Gastrocnemius medialis (tissue), 4 donors: ENCODE measurements around the gene FOXF2. TPM values are rescaled to one million over a fixed set of nuclear protein-coding genes. Genes with fewer than 3 reads are reported as not detected.

ENCODE experiments used
- ATAC-seq, 2 donors: fragments of 150-250 bp; one replicate each; pipeline ENCODE4 v1.9.1; 2016
- DNase-seq, 2 donors: peaks; one replicate each; pipeline ENCODE4 v3.0.0-alpha.2; 2019
- H3K27ac ChIP-seq, 4 donors: fragments of 200-600 bp; sonication (generic); 1 replicate in 1 of 4; 2 replicates in 3 of 4; pipeline ENCODE4 v1.5.1; 2016 to 2018; ENCODE audit warnings: mild to moderate bottlenecking in 2 of 4, moderate library complexity in 1 of 4
- H3K27me3 ChIP-seq, 3 donors: fragments of 200-600 bp; sonication (generic) in 2 of 3; 1 replicate in 1 of 3; 2 replicates in 2 of 3; pipeline versions ENCODE4 v1.5.1 to v1.6.0; 2016 to 2019; ENCODE audit warnings: mild to moderate bottlenecking in 1 of 3, moderate library complexity in 1 of 3
- H3K36me3 ChIP-seq, 2 donors: fragments of 200-600 bp; sonication (generic) in 1 of 2; one replicate each; pipeline ENCODE4 v1.5.1; 2017 to 2018
- H3K4me1 ChIP-seq, 2 donors: fragments of 200-600 bp; sonication (generic) in 1 of 2; one replicate each; pipeline ENCODE4 v1.5.1; 2016 to 2017; ENCODE audit warnings: mild to moderate bottlenecking in 2 of 2
- H3K4me3 ChIP-seq, 4 donors: fragments of 200-600 bp; sonication (generic) in 3 of 4; 1 replicate in 1 of 4; 2 replicates in 3 of 4; pipeline ENCODE4 v1.5.1; 2016 to 2019; ENCODE audit warnings: mild to moderate bottlenecking in 2 of 4
- H3K9me3 ChIP-seq, 3 donors: fragments of 200-600 bp; sonication (generic) in 2 of 3; 1 replicate in 1 of 3; 2 replicates in 2 of 3; pipeline ENCODE4 v1.5.1; 2016 to 2019
- CTCF ChIP-seq, 5 experiments: fragments of 450-650 bp in 3 of 5; fragments of 200-600 bp in 2 of 5; sonication (generic) in 2 of 5; IDR thresholded peaks in 4 of 5; conservative IDR thresholded peaks in 1 of 5; 1 replicate in 4 of 5; 2 replicates in 1 of 5; pipeline ENCODE4 v1.5.1; 2016 to 2019; ENCODE audit warnings: antibody characterized with exemption in 5 of 5, mild to moderate bottlenecking in 3 of 5, moderate library complexity in 3 of 5
- POLR2A ChIP-seq, 2 donors: fragments of 450-650 bp; IDR thresholded peaks; one replicate each; pipeline ENCODE4 v1.6.1; 2017; ENCODE audit warnings: antibody characterized with exemption in 2 of 2, mild to moderate bottlenecking in 2 of 2, moderate library complexity in 2 of 2
- in situ Hi-C, 4 donors: fragments of 200-750 bp; cut with MboI; loops; one replicate each; pipeline versions ENCODE4 v1.15.0 to v1.8.0; 2017; ENCODE audit warnings: low sequenced_read_pairs in 4 of 4
- intact Hi-C: fragments of 100-400 bp; cut with DNase I; formaldehyde crosslinking; loops from one replicate; pipeline ENCODE4 v1.15.1; 2023; ENCODE audit warnings: low total_unique reads
- total RNA-seq, 4 donors: library from RNA; depleted of rRNA; stranded (reverse); fragments of >200 nt; gene quantifications; one replicate each; pipeline versions ENCODE4 v1.1.0 to v1.2.3, GENCODE V29; 2016

FOXF2 gene
- total RNA-seq, 4 donors from 2014 or later, result 0.31 to 2.2 (median 1.1) TPM

GRCh38 chr6:1416820-1417219, 27.4 kb downstream of the FOXF2 start:
- peaks cover 0 to 10% (median 3%) of the 10 kb centered on the region in 3 donors for H3K27me3 ChIP-seq
- intact Hi-C loops (no loop called here), in situ Hi-C loops (no loop called here)
- H3K9me3 ChIP-seq, result no peaks in the 10 kb centered on the region
- H3K4me1 ChIP-seq, result no peaks in the 10 kb centered on the region
- no peaks in the 10 kb centered on the region for H3K36me3 ChIP-seq
- no peak overlapping the region for H3K27ac ChIP-seq
- H3K4me3 ChIP-seq, result no peak overlapping the region
- ATAC-seq (no peak), DNase-seq (no peak)
- no peak for TF ChIP-seq POLR2A (IDR thresholded peaks at IDR 0.05)
- TF ChIP-seq CTCF (IDR thresholded peaks at IDR 0.05 in 4 of 5, conservative IDR thresholded peaks at IDR 0.05 in 1 of 5), result no peak

GRCh38 chr6:1417718-1418117, 28.3 kb downstream of the FOXF2 start:
- no peak overlapping the region for H3K4me3 ChIP-seq
- no peaks in the 10 kb centered on the region for H3K4me1 ChIP-seq
- no peak overlapping the region for H3K27ac ChIP-seq
- intact Hi-C loops (no loop called here), in situ Hi-C loops (no loop called here)
- no peaks in the 10 kb centered on the region for H3K36me3 ChIP-seq
- TF ChIP-seq POLR2A (IDR thresholded peaks at IDR 0.05) (no peak), CTCF (IDR thresholded peaks at IDR 0.05 in 4 of 5, conservative IDR thresholded peaks at IDR 0.05 in 1 of 5) (no peak)
- no peaks in the 10 kb centered on the region for H3K9me3 ChIP-seq
- DNase-seq (no peak), ATAC-seq (no peak)
- H3K27me3 ChIP-seq, result peaks cover 0 to 7% (median 3%) of the 10 kb centered on the region in 3 donors

GRCh38 chr6:1418471-1419191, 29.3 kb downstream of the FOXF2 start:
- H3K4me1 ChIP-seq, result no peaks in the 10 kb centered on the region
- intact Hi-C loops (no loop called here), in situ Hi-C loops (no loop called here)
- no peak overlapping the region for H3K4me3 ChIP-seq
- no peak overlapping the region for H3K27ac ChIP-seq
- no peak for DNase-seq
- no peaks in the 10 kb centered on the region for H3K36me3 ChIP-seq
- TF ChIP-seq POLR2A (IDR thresholded peaks at IDR 0.05) (no peak), CTCF (IDR thresholded peaks at IDR 0.05 in 4 of 5, conservative IDR thresholded peaks at IDR 0.05 in 1 of 5) (no peak)
- H3K9me3 ChIP-seq, result no peaks in the 10 kb centered on the region
- H3K27me3 ChIP-seq, result peaks cover 0 to 7% (median 0%) of the 10 kb centered on the region in 3 donors
- ATAC-seq, result no peak

GRCh38 chr6:1420382-1420781, 31.0 kb downstream of the FOXF2 start:
- TF ChIP-seq CTCF (IDR thresholded peaks at IDR 0.05 in 4 of 5, conservative IDR thresholded peaks at IDR 0.05 in 1 of 5) (no peak), POLR2A (IDR thresholded peaks at IDR 0.05) (no peak)
- in situ Hi-C loops (no loop called here), intact Hi-C loops (no loop called here)
- Histone ChIP-seq H3K27ac (no peak overlapping the region), H3K4me1 (no peaks in the 10 kb centered on the region), H3K4me3 (no peak overlapping the region), H3K9me3 (no peaks in the 10 kb centered on the region), H3K27me3 (peaks cover 0 to 7% (median 0%) of the 10 kb centered on the region in 3 donors), H3K36me3 (no peaks in the 10 kb centered on the region)
- no peak for ATAC-seq
- no peak for DNase-seq
